ENCODE data around the gene UBXN10. TPM values are rescaled to one million over a fixed set of nuclear protein-coding genes. Genes with fewer than 3 reads are reported as not detected.

Gene UBXN10
- total RNA-seq, 1 experiment from 2014 or later = 0.05 TPM

DNA sequence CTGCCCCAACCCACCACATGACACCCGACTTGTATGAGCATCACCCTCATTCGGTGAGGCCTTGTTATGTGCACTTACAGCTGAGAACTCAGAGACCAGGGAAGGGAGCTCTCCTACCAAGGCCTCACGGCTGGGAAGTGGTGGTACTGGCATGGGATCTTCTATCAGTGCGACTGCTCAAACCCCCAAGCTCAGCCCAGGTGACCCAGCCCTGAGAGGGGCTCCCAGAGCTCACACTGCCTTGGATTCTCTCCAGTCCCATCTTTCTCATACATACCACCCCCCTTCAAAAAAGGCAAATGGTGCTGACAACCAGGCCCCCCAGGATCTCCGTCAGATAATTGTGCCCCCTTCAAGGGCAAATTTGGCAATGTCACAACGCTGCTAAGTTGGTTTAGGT is 47.5 kb upstream of the UBXN10 start:
- no peak for ATAC-seq
- no TSS peak for BruUV-seq (replicated peaks)
- intact Hi-C loops (cut with micrococcal nuclease; ENCODE audit: unreplicated experiment) (no loop called here), in situ Hi-C loops (cut with HindIII; ENCODE audit: low pct_unique_long_range_greater_than_20kb, low sequenced_read_pairs) (no loop called here)
- Histone ChIP-seq H3K9me3 (ENCODE audit: control insufficient read depth, insufficient read depth, low read depth, low read length) (no peaks in the 10 kb centered on the region), H3K27ac (ENCODE audit: low read length) (no peak overlapping the region), H3K4me1 (ENCODE audit: control insufficient read depth, insufficient read depth, low read length) (no peaks in the 10 kb centered on the region), H3K4me3 (ENCODE audit: low read depth in 2 of 2, low read length in 2 of 2) (no peak overlapping the region), H3K27me3 (ENCODE audit: control insufficient read depth, insufficient read depth, low read length) (no peaks in the 10 kb centered on the region), H3K36me3 (ENCODE audit: control insufficient read depth, insufficient read depth, low read length) (no peaks in the 10 kb centered on the region)
- CTCF ChIA-PET = no interaction called here
- TF ChIP-seq SIN3A (IDR thresholded peaks at IDR 0.05; ENCODE audit: borderline replicate concordance, insufficient read depth, low read depth, low read length) (no peak), TCF7L2 (IDR thresholded peaks at IDR 0.05; ENCODE audit: low read depth, low read length) (no peak), POLR2AphosphoS5 (IDR thresholded peaks at IDR 0.05; ENCODE audit: low read depth, low read length) (no peak)
- TF ChIP-seq, protein P1, sequence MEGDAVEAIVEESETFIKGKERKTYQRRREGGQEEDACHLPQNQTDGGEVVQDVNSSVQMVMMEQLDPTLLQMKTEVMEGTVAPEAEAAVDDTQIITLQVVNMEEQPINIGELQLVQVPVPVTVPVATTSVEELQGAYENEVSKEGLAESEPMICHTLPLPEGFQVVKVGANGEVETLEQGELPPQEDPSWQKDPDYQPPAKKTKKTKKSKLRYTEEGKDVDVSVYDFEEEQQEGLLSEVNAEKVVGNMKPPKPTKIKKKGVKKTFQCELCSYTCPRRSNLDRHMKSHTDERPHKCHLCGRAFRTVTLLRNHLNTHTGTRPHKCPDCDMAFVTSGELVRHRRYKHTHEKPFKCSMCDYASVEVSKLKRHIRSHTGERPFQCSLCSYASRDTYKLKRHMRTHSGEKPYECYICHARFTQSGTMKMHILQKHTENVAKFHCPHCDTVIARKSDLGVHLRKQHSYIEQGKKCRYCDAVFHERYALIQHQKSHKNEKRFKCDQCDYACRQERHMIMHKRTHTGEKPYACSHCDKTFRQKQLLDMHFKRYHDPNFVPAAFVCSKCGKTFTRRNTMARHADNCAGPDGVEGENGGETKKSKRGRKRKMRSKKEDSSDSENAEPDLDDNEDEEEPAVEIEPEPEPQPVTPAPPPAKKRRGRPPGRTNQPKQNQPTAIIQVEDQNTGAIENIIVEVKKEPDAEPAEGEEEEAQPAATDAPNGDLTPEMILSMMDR (IDR thresholded peaks at IDR 0.05) = no peak
- TF ChIP-seq, protein P2, sequence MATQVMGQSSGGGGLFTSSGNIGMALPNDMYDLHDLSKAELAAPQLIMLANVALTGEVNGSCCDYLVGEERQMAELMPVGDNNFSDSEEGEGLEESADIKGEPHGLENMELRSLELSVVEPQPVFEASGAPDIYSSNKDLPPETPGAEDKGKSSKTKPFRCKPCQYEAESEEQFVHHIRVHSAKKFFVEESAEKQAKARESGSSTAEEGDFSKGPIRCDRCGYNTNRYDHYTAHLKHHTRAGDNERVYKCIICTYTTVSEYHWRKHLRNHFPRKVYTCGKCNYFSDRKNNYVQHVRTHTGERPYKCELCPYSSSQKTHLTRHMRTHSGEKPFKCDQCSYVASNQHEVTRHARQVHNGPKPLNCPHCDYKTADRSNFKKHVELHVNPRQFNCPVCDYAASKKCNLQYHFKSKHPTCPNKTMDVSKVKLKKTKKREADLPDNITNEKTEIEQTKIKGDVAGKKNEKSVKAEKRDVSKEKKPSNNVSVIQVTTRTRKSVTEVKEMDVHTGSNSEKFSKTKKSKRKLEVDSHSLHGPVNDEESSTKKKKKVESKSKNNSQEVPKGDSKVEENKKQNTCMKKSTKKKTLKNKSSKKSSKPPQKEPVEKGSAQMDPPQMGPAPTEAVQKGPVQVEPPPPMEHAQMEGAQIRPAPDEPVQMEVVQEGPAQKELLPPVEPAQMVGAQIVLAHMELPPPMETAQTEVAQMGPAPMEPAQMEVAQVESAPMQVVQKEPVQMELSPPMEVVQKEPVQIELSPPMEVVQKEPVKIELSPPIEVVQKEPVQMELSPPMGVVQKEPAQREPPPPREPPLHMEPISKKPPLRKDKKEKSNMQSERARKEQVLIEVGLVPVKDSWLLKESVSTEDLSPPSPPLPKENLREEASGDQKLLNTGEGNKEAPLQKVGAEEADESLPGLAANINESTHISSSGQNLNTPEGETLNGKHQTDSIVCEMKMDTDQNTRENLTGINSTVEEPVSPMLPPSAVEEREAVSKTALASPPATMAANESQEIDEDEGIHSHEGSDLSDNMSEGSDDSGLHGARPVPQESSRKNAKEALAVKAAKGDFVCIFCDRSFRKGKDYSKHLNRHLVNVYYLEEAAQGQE (IDR thresholded peaks at IDR 0.05; ENCODE audit: insufficient read depth in 1 of 2, low read depth in 2 of 2, low read length in 1 of 2) = no peak
- POLR2A ChIA-PET = interaction anchor here (0.6 kb wide), 1 partner anchor 20 kb away, joined by 3 read pairs; no protein-coding TSS in a partner anchor
- DNase-seq (ENCODE audit: low read depth, low spot score) = no peak

DNA sequence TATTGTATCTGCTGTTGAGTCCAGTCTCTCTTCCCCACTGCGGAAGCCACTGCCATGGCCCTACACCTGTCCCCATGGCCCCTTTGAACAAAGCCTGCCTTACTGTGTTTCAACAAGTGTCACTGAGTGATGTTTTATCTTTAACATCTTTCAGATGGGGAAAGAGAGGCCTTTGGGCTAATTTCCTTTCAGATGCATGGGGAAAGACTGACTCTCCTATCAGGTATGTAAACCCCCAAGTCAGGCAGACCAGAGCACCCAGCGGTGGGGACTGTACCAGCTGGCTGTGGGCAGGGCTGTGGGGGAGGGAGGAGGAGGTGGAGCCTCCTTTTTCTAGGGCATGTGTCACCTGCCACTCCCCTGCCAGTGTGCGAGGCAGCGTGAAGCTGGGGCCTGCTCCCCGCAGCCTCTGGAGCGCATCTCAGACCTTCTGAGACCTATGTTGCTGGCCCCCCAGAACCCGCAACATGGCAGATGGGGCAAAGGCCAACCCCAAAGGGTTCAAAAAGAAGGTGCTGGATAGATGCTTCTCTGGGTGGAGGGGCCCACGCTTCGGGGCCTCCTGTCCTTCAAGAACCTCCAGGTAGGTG is 46.8 kb upstream of the UBXN10 start, which contains the start of gene PLA2G2F:
Gene PLA2G2F, plus strand, starts transcription at position 363 of the 590 bp plus-strand sequence. Its CDS starts 105 bp downstream, at position 468.
- no peaks in the 10 kb centered on the region for H3K36me3 ChIP-seq (ENCODE audit: control insufficient read depth, insufficient read depth, low read length)
- BruUV-seq (replicated peaks) = no TSS peak
- intact Hi-C loops (cut with micrococcal nuclease; ENCODE audit: unreplicated experiment) = no loop called here
- no peak for ATAC-seq
- no peaks in the 10 kb centered on the region for H3K9me3 ChIP-seq (ENCODE audit: control insufficient read depth, insufficient read depth, low read depth, low read length)
- no peak within 1 kb of the TSS for H3K27ac ChIP-seq (ENCODE audit: low read length)
- TF ChIP-seq, protein P2 (IDR thresholded peaks at IDR 0.05; ENCODE audit: insufficient read depth in 1 of 2, low read depth in 2 of 2, low read length in 1 of 2) = no peak
- TF ChIP-seq SIN3A (IDR thresholded peaks at IDR 0.05; ENCODE audit: borderline replicate concordance, insufficient read depth, low read depth, low read length) (no peak), POLR2AphosphoS5 (IDR thresholded peaks at IDR 0.05; ENCODE audit: low read depth, low read length) (no peak), TCF7L2 (IDR thresholded peaks at IDR 0.05; ENCODE audit: low read depth, low read length) (no peak)
- TF ChIP-seq, protein P1 (IDR thresholded peaks at IDR 0.05) = no peak
- no peak within 1 kb of the TSS for H3K4me3 ChIP-seq (ENCODE audit: low read depth in 2 of 2, low read length in 2 of 2)
- DNase-seq (ENCODE audit: low read depth, low spot score) = no peak
- H3K27me3 ChIP-seq (ENCODE audit: control insufficient read depth, insufficient read depth, low read length) = no peaks in the 10 kb centered on the region
- in situ Hi-C loops (cut with HindIII; ENCODE audit: low pct_unique_long_range_greater_than_20kb, low sequenced_read_pairs) = no loop called here
- CTCF ChIA-PET = no interaction called here
- no peaks in the 10 kb centered on the region for H3K4me1 ChIP-seq (ENCODE audit: control insufficient read depth, insufficient read depth, low read length)
- POLR2A ChIA-PET = no interaction called here
